ENCODE results near the gene CYP2B6. TPM values are rescaled to one million over a fixed set of nuclear protein-coding genes. Genes with fewer than 3 reads are reported as not detected.
"Not testable (repeated sequence)": the region's sequence is repeated elsewhere in the genome, so short reads cannot be mapped to it uniquely, and the experiment has no call there.

CYP2B6 gene
- total RNA-seq, 2 donors from 2014 or later, result not detected

GRCh38 chr19:40974633-40975037 lies 16.4 kb upstream of the CYP2B6 start:
- 7 to 8% methylated on average over 4 of the region's 4 CpGs for WGBS, 2 donors
- intact Hi-C loops (cut with DNase I), result no loop called here
- Histone ChIP-seq H3K27ac (no peak overlapping the region), H3K9me3 (no peaks in the 10 kb centered on the region), H3K4me1 (no peaks in the 10 kb centered on the region), H3K4me3 (no peak overlapping the region), H3K27me3 (no peaks in the 10 kb centered on the region), H3K36me3 (replicated peaks in 1 of 2; ENCODE audit: insufficient read depth in 1 of 2, low read depth in 2 of 2) (no peaks in the 10 kb centered on the region)
- DNase-seq, result peak; percentile 75 to 79 (median 76)
- TF ChIP-seq CTCF (IDR thresholded peaks at IDR 0.05), result peak; percentile 59 to 93 (median 70)
- TF ChIP-seq POLR2A (IDR thresholded peaks at IDR 0.05), result no peak
- ATAC-seq, result peak; percentile 71

GRCh38 chr19:40976134-40976533 lies 14.9 kb upstream of the CYP2B6 start:
- intact Hi-C loops (cut with DNase I), result no loop called here
- no peak overlapping the region for H3K4me3 ChIP-seq
- H3K36me3 ChIP-seq (replicated peaks in 1 of 2; ENCODE audit: insufficient read depth in 1 of 2, low read depth in 2 of 2), result no peaks in the 10 kb centered on the region
- peaks cover 5% of the 10 kb centered on the region for H3K4me1 ChIP-seq
- DNase-seq (no peak), ATAC-seq (no peak)
- no peaks in the 10 kb centered on the region for H3K9me3 ChIP-seq
- H3K27me3 ChIP-seq, result no peaks in the 10 kb centered on the region
- TF ChIP-seq CTCF (IDR thresholded peaks at IDR 0.05), result no peak
- no peak for TF ChIP-seq POLR2A (IDR thresholded peaks at IDR 0.05)
- whole genome bisulfite sequencing, 2 donors, result 52 to 56% methylated on average over 4 of the region's 4 CpGs
- H3K27ac ChIP-seq, result no peak overlapping the region

GRCh38 chr19:40976724-40977123 lies 14.4 kb upstream of the CYP2B6 start:
- DNase-seq (no peak), ATAC-seq (no peak)
- Histone ChIP-seq H3K4me3 (no peak overlapping the region), H3K36me3 (replicated peaks in 1 of 2; ENCODE audit: insufficient read depth in 1 of 2, low read depth in 2 of 2) (no peaks in the 10 kb centered on the region), H3K4me1 (peaks cover 5% of the 10 kb centered on the region), H3K9me3 (no peaks in the 10 kb centered on the region), H3K27ac (no peak overlapping the region), H3K27me3 (no peaks in the 10 kb centered on the region)
- intact Hi-C loops (cut with DNase I), result no loop called here
- no peak for TF ChIP-seq POLR2A (IDR thresholded peaks at IDR 0.05)
- TF ChIP-seq CTCF (IDR thresholded peaks at IDR 0.05), result no peak
- 84 to 85% methylated on average over 4 of the region's 4 CpGs for WGBS, 2 donors

- intact Hi-C loops (cut with DNase I); H3K36me3 ChIP-seq (replicated peaks in 1 of 2; ENCODE audit: insufficient read depth in 1 of 2, low read depth in 2 of 2); H3K4me1 ChIP-seq; H3K4me3 ChIP-seq; DNase-seq; H3K9me3 ChIP-seq; ATAC-seq; H3K27me3 ChIP-seq; H3K27ac ChIP-seq: not testable (repeated sequence)
- WGBS, 2 donors, result 60 to 77% methylated on average over 4 of the region's 4 CpGs
Observed at GRCh38 chr19:40979759-40980158, 11.3 kb upstream of the CYP2B6 start.

GRCh38 chr19:40980743-40981442 lies 10.2 kb upstream of the CYP2B6 start:
- H3K9me3 ChIP-seq; H3K36me3 ChIP-seq (replicated peaks in 1 of 2; ENCODE audit: insufficient read depth in 1 of 2, low read depth in 2 of 2); intact Hi-C loops (cut with DNase I); H3K4me3 ChIP-seq; H3K27me3 ChIP-seq; DNase-seq; H3K4me1 ChIP-seq; H3K27ac ChIP-seq; ATAC-seq: not testable (repeated sequence)
- WGBS, 2 donors, result 24 to 27% methylated on average over 2 of the region's 2 CpGs

GRCh38 chr19:40981591-40981990 lies 9.5 kb upstream of the CYP2B6 start:
- ATAC-seq, result no peak

More at GRCh38 chr19:40981591-40981990, 9.5 kb upstream of the CYP2B6 start:
- H3K9me3 ChIP-seq, result no peaks in the 10 kb centered on the region
- H3K36me3 ChIP-seq (replicated peaks in 1 of 2; ENCODE audit: insufficient read depth in 1 of 2, low read depth in 2 of 2), result no peaks in the 10 kb centered on the region
- peaks cover 5% of the 10 kb centered on the region for H3K4me1 ChIP-seq
- H3K27me3 ChIP-seq, result no peaks in the 10 kb centered on the region
- 49 to 50% methylated on average over 4 of the region's 4 CpGs for WGBS, 2 donors
- TF ChIP-seq POLR2A (IDR thresholded peaks at IDR 0.05), result no peak
- no peak for TF ChIP-seq CTCF (IDR thresholded peaks at IDR 0.05)
- H3K4me3 ChIP-seq, result no peak overlapping the region
- no peak for DNase-seq
- intact Hi-C loops (cut with DNase I), result no loop called here
- H3K27ac ChIP-seq, result no peak overlapping the region

All from body of pancreas (tissue), 4 donors.